IPS-15b (cell line): ENCODE results near the gene LIX1L.

Experiments
- H3K27me3 ChIP-seq: one replicate; pipeline ENCODE4 v1.6.1; 2013; ENCODE audit warnings: low read length; ENCODE audit not compliant: control insufficient read depth, insufficient read depth
- H3K36me3 ChIP-seq: one replicate; pipeline ENCODE4 v1.6.1; 2013; ENCODE audit warnings: low read length; ENCODE audit not compliant: control insufficient read depth, insufficient read depth
- H3K4me1 ChIP-seq: one replicate; pipeline ENCODE4 v1.6.1; 2013; ENCODE audit warnings: mild to moderate bottlenecking, low read length; ENCODE audit not compliant: control insufficient read depth, insufficient read depth
- H3K4me3 ChIP-seq: one replicate; pipeline ENCODE4 v1.5.1; 2013; ENCODE audit warnings: low read depth, low read length
- H3K9ac ChIP-seq: one replicate; pipeline ENCODE4 v1.6.1; 2013; ENCODE audit warnings: low read depth, mild to moderate bottlenecking, low read length
- H3K9me3 ChIP-seq: one replicate; pipeline ENCODE4 v1.6.1; 2013; ENCODE audit warnings: mild to moderate bottlenecking, low read length; ENCODE audit not compliant: control insufficient read depth, insufficient read depth

LIX1L gene

DNA sequence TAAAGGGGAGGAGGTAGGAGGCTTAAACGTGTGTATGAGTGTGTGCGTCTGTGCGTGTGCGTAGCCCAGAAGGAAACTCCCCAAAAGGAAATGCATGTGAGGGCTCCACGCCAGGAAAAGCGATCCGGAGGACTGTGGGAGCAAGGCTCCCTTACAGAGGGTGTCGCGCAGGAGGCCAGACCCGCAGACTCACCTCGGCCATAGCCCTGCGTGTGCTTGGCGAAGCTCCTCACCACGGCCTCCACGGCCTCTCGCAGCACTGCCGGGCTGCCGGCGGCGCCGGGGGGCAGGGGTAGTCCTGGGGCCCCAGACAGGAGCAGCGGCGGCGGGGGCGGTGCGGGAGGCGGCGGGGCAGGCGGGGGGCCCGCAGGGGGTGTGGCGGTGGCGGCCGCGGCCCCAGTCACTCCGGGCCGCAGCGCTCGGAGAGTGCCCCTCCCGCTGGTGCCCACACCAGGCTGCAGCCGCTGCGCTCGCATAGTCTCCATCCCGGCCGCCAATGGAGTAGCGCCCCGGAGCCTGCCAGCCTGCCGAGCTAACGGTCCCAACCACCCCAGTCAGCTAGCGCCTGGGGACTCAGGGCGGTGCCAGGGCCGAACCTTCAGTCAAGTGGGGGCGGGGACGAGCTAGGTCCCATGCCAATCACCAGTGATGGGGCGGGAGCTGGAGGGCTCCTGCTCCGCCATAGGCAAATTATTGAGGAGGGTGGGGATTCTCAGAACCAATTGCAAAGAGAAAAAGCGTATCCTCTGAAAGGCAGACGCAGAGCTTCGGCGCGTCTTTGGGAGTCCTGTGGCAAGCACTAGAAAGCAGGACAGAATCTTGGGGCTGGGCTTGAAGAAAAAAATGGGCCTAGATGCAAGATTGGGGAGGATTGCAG, at the start of gene LIX1L:
Gene LIX1L (minus strand): TSS at position 575 of the 877 bp plus-strand sequence. CDS start 90 bp downstream, at position 485.
- peaks cover 74% of the 10 kb centered on the region for H3K27me3 ChIP-seq
- no peaks in the 10 kb centered on the region for H3K9me3 ChIP-seq
- H3K4me3 ChIP-seq, result peak within 1 kb of the TSS; percentile 75
- H3K9ac ChIP-seq, result no peak within 1 kb of the TSS
- no peaks in the 10 kb centered on the region for H3K36me3 ChIP-seq
- H3K4me1 ChIP-seq, result peaks cover 5% of the 10 kb centered on the region

DNA sequence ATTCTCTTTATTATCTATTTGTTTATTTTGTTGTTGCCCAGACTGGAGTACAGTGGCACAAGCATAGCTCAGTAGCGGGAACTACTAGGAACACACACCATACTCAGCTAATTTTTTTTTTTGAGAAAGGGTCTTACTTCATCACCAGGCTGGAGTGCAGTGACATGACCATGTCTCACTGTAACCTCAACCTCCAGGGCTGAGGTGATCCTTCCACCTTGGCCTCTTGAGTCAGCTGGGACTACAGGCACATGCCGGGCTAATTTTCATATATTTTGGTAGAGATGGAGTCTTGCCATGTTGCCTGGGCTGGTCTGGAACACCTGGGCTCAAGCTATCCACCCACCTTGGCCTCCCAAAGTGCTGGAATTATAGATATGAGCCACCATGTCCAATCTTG, 43.9 kb upstream of the LIX1L start:
- H3K4me3 ChIP-seq, result no peak overlapping the region
- H3K36me3 ChIP-seq, result no peaks in the 10 kb centered on the region
- peaks cover 2% of the 10 kb centered on the region for H3K27me3 ChIP-seq
- H3K4me1 ChIP-seq, result peaks cover 12% of the 10 kb centered on the region
- H3K9ac ChIP-seq, result no peak overlapping the region
- no peaks in the 10 kb centered on the region for H3K9me3 ChIP-seq

DNA sequence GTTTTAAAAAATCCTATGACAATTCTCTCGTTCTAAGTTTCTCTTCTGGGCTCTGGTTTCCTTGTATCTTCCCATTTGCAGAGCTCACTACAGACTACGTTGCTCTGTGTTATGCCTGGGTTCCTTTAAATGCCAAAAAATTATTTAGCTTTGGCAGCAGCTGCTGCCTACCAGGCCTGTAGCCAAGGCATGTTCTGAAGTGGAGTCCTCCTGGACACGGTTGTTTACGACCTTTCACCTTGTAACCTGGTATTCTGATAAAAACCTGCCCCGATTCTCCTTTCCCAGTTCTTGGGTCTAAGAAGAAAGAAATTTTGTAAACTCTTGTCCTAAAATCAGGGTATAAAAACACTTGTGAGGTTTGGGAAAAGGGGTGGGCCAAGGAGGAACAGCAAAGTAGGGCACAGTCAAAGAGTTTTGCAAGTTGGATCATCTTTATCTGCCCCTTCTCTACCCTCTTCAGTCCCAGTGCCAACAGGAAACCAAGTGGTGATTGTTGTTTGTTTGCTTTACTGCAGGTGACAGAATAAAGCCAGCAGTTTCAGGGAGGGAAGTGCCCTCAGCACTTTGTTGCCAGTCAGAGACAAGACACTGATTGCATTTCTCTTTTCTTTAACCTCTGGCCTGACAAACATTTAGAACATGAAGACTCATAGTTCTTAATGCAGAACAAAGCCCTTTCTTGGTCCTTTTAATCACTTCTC, 41.7 kb upstream of the LIX1L start:
- no peaks in the 10 kb centered on the region for H3K36me3 ChIP-seq
- H3K4me3 ChIP-seq, result no peak overlapping the region
- H3K9ac ChIP-seq, result no peak overlapping the region

DNA sequence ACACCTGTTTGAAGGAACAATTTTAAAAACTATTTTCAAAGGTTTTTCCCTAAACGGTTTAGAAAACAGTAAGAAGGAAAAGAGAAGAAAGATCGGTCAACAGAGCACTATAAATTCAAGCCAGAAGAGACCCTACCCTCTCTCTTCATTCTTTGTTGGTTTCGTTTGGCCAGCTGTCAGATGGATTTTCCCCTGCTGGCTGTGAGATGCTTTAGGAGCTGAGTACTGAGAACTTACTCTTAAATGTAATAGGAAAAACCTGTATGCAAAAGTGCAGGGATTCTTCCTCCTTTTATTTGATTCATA, 39.9 kb upstream of the LIX1L start:
- Histone ChIP-seq H3K4me1 (peaks cover 12% of the 10 kb centered on the region), H3K27me3 (peaks cover 11% of the 10 kb centered on the region), H3K9me3 (no peaks in the 10 kb centered on the region), H3K9ac (no peak overlapping the region), H3K4me3 (no peak overlapping the region), H3K36me3 (peaks cover 9% of the 10 kb centered on the region)

More for the DNA sequence above, 41.7 kb upstream of the LIX1L start:
- H3K27me3 ChIP-seq, result peaks cover 11% of the 10 kb centered on the region
- H3K9me3 ChIP-seq, result no peaks in the 10 kb centered on the region
- peaks cover 12% of the 10 kb centered on the region for H3K4me1 ChIP-seq

DNA sequence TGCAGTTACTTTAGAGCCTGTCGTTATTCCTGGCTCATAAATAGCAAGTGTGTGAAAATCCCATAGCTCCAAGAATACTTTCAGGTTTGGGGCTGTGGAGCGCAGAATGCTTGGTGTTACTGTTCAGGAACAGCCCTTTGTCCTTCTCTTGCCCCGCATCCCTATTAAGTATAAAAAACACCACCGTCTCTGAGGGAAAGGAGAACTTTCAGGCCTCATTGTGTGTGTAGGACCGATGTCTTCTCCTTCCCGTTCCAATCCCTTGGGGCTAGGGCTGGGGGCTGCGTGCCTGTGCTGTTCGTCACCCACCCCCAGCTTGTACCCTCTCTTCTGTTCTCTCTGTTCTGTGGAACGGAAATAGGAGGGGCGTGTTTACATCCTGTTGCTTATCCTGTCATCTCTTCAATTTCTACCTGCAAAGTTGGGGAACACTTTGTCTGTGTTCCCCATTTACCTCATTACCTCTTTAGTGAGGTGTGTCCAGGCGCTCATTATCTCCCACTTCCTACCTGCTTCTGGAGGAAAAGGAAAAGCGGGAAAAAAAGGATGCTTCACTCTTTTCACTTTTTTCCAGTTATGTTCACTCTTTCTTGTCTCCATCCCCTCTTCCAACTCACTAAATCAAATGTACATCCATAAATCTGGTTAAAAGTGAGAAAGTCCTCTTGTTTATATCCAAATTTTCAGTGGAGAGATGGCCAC, 39.4 kb upstream of the LIX1L start:
- H3K4me1 ChIP-seq, result peaks cover 12% of the 10 kb centered on the region

DNA sequence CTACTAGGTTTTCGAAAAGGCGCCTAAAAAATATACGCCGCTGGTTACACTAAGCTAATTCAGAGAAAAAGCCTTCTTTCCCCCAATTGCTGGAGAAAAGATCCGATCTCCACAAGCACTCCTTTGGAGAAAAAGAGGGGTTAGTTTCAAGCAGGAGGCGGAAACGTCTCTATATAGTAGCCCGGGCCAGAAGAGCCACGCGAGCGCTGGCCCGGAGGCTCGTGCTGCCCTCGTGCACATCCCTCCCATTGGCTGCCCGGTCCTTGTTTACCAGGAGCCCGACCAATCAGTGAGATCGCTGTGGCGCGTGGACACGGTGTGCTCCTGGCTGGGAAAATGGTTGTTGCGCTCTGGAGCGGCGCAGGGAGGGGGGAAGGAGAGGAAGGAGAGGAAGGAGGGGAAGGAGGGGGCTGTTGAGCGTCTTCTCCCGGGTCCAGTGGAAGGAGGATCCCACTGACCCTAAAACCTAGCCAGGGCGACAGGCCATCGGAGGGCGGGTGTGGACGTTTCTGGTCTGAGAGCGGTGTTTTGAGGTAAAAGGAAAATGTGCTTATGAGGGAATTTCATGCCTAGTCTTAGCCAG, 38.7 kb upstream of the LIX1L start, which contains the start of gene TXNIP:
Gene TXNIP (minus strand): TSS at position 147 of the 583 bp plus-strand sequence. CDS start 313 bp downstream, outside the sequence.
- peaks cover 9% of the 10 kb centered on the region for H3K36me3 ChIP-seq
- H3K27me3 ChIP-seq, result peaks cover 11% of the 10 kb centered on the region
- peak within 1 kb of the TSS; percentile 93 for H3K4me3 ChIP-seq
- H3K9ac ChIP-seq, result peak within 1 kb of the TSS; percentile 73
- H3K9me3 ChIP-seq, result no peaks in the 10 kb centered on the region
- H3K4me1 ChIP-seq, result peaks cover 12% of the 10 kb centered on the region

More for the DNA sequence above, 39.4 kb upstream of the LIX1L start:
- Histone ChIP-seq H3K9me3 (no peaks in the 10 kb centered on the region), H3K9ac (no peak overlapping the region), H3K4me3 (peak overlapping the region; percentile 93), H3K27me3 (peaks cover 11% of the 10 kb centered on the region), H3K36me3 (peaks cover 9% of the 10 kb centered on the region)

DNA sequence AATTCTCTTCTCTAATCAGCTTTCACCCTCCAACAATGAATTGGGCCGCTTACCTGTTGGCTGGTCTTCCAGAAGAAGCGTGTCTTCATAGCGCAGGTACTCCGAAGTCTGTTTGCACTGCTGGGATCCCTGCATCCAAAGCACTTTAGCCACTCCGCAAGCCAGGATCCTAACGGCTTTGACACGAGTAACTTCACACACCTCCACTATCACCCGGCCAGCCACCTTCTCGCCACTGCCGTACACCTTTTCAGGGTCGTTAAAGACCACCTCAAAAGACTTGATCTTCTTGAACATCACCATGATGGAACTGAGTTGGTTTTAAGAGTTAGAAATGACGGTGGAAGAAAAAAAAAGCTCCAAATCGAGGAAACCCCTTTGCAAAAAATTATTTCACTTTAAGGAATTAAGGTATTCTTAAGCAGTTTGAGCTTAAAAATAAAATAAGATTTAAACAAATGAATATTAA, 38.2 kb upstream of the LIX1L start:
- Histone ChIP-seq H3K9ac (peak overlapping the region; percentile 73), H3K9me3 (no peaks in the 10 kb centered on the region), H3K4me3 (peak overlapping the region; percentile 93), H3K27me3 (peaks cover 11% of the 10 kb centered on the region), H3K36me3 (peaks cover 9% of the 10 kb centered on the region), H3K4me1 (peaks cover 12% of the 10 kb centered on the region)

DNA sequence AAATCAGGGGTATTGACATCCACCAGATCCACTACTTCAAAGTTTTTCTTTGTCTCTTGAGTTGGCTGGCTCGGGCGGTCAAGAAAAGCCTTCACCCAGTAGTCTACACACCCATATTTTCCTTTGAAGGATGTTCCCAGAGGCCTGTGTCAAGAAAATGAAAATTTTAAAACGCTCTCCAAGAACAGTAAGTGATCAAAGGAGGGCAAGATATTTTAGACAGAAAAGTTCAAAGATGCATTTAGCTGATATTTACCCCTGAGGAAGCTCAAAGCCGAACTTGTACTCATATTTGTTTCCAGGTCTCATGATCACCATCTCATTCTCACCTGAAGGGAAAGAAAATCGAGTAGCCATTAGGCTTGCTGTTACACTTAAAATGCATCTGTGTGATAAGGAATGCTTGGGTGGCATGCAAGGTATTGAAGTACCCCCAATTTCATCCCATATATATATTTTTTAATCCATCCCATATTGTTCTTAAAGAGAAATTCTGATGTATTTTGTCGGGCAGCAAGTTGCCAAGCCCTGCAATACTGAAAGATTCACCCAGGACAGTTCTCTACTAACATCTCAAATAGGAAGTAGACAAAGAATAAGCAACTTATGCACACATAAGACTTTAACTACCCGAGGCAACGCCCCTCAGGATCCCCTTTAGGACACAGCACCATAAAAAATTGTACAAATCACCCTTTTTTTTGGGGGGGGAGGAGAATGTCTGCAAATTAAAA, 37.5 kb upstream of the LIX1L start:
- Histone ChIP-seq H3K9me3 (no peaks in the 10 kb centered on the region), H3K4me3 (peak overlapping the region; percentile 93), H3K36me3 (peaks cover 9% of the 10 kb centered on the region), H3K9ac (peak overlapping the region; percentile 73), H3K27me3 (peaks cover 11% of the 10 kb centered on the region), H3K4me1 (peaks cover 15% of the 10 kb centered on the region)

DNA sequence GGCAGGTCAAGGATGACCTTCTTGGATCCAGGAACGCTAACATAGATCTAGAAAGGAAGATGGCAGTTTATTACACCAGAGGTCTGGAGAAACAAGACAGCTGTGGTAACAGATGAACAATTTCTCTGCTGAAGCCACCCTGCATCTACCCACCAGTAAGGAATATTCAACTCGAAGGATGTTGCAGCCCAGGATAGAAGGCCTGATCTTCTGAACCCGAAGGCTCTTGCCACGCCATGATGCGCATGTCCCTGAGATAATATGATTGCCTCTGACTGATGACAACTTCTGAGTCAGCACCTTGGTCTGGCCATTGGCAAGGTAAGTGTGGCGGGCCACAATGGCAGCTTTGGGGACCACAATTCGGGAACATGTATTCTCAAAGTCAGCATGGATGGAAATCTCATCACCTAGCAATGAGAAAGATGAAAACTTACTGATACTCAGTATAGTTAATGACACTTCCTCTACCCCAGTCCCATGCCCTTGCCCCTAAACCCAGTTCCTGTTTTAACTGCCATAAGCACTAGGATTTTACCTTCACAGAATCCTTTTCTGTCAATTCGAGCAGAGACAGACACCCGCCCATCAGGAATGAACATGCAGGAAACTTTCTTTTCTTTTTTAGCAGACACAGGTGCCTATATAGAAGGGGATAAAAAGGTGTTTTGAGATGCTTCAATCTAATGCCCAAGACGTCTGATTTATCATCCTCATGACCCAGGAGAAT, 36.7 kb upstream of the LIX1L start:
- H3K27me3 ChIP-seq, result peaks cover 11% of the 10 kb centered on the region
- H3K36me3 ChIP-seq, result peaks cover 9% of the 10 kb centered on the region
- H3K9ac ChIP-seq, result no peak overlapping the region
- H3K9me3 ChIP-seq, result no peaks in the 10 kb centered on the region
- H3K4me3 ChIP-seq, result peak overlapping the region; percentile 93
- peaks cover 13% of the 10 kb centered on the region for H3K4me1 ChIP-seq

DNA sequence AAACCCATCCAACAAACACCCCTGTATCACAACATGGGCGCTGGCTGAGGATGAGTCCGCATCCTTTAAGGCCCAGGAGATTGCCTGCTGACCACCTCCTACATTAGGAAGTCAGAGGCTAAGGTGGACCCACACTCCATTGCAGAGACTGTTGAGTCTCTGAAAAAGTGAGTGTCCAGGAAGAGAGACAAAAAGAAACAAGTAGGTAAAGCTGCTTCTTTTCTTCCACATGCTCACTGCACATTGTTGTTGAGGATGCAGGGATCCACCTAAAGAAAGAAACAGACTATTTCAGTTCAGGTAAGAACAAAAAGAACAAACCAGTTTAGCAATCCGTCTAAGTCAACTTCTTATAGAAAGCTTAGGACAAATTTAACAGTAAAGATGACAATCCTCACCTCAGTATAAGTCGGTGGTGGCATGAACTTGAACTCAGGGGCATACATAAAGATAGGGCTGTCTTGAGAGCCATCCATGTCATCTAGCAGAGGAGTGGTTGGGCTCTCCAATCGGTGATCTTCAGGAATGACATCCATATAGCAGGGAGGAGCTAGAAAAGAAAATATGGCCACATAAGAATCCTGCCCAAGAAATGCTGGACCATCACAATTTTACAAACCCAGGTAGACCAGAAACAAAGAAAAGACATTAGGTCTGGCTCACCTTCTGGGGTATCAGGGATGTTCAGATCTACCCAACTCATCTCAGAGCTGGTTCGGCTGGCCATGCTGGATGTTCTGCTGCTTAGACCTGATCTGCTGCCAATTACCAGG, 36.0 kb upstream of the LIX1L start:
- H3K4me3 ChIP-seq, result peak overlapping the region; percentile 93
- H3K9me3 ChIP-seq, result no peaks in the 10 kb centered on the region
- no peak overlapping the region for H3K9ac ChIP-seq
- peaks cover 11% of the 10 kb centered on the region for H3K4me1 ChIP-seq
- H3K27me3 ChIP-seq, result peaks cover 11% of the 10 kb centered on the region
- H3K36me3 ChIP-seq, result peaks cover 9% of the 10 kb centered on the region
